Activated CD8-positive, alpha-beta memory T cell treated with anti-CD3 and anti-CD28 coated beads for 1 hour (primary cell): ENCODE data around the gene AASS.

Source experiments
- DNase-seq, 2 donors: peaks; one replicate each; pipeline ENCODE4 v3.0.0-alpha.2; 2020; ENCODE audit warnings: low read depth in 1 of 2; ENCODE audit errors: extremely low read depth in 1 of 2

Gene AASS

DNA sequence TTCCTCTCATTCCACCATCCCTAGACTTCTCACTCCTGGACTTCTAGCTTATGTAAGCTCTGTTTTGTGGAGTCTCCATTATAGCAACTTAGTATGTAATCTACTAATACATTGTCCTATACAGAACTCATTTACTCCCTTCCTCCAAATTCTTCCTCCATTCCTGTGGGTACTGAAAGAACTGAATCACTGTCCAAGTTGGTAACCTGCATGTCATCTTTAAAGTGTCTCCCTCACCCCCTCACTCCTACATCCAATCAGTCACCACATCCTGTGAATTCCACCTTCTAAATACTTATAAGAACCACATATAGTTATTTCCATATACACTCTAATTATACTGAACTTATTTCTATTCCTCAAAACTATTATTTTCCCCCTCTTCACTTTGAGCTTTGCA lies 20.3 kb downstream of the AASS start:
- no peak for DNase-seq

DNA sequence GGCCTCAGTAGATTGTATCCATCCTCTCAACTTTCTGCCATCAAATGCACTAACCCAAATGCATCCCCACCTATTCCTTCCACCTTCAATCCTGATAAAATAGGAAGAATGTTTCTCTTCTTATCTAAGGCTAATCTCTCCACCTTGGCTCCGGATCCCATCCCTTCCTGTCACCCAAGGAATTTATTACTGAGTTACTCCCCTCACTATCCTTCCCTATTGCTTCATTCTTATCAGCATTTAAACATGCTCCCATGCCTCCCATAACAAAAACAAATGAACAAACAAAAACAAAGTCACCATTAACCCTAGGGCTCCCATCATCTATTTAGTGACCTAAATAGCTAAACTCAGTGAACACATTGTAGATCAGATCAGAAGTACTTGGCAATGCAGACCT lies 25.3 kb downstream of the AASS start:
- DNase-seq, result no peak

DNA sequence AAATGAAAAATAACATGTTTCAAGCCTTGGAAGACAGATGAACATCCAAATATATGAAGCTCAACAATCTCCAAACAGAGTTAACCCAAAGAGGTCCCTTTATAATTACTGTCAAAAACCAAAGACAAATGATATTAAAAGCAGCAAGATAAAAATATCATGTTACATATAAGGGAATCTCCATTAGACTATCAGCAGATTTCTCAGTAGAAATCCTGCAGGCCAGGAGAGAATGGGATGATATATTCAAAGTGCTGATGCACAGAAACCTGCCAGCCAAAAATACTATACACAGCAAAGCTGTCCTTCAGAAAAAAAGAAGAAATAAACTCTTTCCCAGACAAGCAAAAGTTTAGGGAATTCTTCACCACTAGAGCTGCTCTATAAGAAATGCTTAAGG lies 41.0 kb downstream of the AASS start:
- no peak for DNase-seq

DNA sequence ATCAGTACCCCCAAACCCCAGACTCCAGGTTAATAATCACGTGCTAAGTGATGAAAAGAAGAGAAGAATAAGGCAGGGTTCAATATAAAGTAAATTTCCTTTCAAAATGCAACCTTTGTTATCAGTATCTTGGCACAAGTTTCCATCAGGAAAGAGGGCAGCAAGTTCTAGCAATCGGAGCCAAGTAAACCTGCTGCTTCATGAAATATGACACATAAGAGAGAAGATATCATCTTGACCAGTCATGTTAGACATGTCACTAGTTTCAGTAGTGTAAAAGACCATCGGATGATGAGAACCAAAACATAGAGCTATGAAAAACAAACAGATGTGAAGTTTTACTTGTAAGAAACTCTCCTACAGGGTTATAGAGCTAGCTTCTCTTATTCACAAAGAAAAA lies 44.0 kb downstream of the AASS start:
- DNase-seq, result no peak

DNA sequence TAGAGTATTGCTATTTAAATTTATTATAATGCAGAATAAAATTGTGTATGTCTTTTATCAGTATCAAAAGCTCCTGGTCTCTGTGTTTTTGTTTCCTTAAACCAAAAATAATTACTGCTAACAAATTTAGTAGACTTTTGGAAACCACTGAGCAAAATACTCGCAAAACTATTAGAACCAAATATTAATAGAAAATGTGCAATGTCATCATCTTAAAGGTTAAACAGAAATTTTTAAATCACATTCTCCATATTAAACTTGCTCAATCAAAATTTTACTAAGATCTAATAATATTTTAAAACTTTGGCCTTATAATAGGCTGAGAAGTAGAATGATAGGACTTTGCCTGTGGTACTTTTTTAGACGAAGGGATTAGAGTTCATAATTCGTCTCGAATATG lies 48.4 kb downstream of the AASS start:
- DNase-seq, result no peak

DNA sequence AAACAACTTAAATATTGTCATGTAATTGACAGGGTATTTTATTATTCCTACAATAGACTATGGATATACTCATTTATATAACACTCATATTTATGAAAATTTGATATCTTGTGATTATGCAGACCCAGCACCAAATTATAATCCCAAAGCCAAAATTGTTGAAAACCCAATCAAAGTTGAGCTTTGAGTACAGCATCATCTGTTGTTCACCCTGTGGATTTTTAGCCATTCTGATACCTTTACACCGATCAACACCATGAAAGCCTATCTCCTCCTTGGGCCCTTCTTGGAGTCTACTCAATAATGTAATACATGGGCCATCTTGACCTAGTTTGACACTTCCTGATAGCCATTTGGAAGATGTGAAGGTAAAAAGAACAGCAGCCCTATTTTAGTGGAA lies 49.5 kb downstream of the AASS start:
- DNase-seq, result no peak

DNA sequence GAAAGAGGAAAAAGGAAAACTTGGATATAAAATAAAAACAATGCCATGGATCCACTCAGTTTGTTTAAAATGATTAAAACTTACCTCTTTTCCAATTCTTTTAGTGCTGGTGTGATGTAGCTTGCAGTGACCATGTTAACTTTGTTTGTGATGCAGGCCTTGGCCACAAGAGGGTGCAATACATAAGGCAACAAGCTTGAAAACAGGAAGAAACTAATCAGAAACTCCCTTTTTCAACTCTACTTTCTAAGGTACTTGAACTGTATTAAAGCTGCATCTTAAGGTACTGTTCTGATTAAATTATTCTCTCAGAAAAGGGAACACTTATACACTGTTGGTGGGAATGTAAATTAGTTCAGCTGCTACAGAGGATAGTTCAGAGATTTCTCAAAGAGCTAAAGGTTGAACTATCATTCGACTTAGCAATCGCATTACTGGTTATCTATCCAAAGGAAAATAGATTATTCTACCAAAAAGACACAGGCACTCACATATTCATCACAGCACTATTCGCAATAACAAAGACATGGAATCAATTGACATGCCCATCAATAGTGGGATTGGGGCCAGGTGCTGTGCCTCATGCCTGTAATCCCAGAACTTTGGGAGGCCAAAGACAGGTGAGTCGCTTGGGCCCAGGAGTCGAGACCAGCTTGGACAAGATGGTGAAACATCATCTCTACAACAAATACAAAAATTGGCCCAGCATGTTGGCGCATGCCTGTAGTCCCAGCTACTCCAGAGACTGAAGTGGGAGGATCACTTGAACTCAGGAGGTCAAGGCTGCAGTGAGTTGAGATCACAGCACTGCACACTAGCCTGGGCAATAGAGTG lies 50.9 kb downstream of the AASS start:
- peak in 1 of 2 donors; percentile 13 for DNase-seq

DNA sequence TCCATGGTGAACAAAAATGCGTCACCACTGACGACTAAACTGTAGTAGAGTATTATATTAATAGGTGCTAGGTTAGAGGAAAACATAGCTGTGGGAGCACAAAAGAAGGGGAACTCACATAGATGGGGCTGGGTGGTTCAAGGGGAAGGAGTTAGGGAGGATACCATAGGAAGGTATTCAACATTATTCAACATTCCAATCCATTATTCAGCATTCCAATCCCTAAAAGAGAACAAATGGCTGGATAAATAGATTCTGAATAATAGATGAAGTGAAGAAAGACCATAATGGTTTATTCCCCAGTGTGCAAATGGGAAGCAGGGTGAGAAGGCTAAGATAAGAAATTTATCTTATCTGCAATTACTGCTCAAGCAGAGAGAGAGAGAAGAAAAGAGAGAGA lies 61.4 kb downstream of the AASS start:
- DNase-seq, result no peak

DNA sequence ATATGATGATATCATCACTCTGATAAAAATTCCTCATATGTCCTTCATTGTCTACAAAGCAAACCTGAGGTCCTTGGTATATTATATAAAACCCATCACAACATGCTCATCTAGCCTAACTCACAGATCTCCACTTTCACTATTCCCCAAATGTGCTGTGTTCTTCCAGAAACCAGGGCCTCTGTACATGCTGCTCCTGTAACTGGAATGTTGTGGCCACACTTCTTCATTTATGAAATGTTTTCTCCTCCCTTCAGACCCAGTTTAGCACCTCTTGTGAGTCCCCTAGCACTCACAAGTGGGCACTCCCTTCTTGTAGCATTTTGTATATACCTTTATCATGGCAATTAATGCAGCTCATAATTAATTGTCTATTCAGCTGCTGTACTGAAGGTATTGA lies 61.9 kb downstream of the AASS start:
- no peak for DNase-seq

DNA sequence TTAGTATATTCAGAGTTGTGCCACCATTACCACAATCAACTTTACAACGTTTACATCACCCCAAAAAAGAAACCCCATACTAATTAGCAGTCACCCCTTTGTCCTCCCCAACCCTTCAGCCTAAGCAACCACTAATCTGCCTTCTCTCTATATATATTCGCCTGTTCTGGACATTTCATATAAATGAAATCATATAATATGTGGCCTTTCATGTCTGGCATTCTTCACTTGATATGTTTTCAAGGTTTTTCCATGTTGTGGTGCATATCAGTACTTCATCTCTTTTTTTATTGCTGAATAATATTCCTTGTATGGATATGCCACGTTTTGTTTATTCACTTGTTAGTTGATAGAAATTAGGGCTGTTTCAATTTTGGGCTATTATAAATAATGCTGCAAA lies 70.4 kb downstream of the AASS start:
- DNase-seq, result no peak

DNA sequence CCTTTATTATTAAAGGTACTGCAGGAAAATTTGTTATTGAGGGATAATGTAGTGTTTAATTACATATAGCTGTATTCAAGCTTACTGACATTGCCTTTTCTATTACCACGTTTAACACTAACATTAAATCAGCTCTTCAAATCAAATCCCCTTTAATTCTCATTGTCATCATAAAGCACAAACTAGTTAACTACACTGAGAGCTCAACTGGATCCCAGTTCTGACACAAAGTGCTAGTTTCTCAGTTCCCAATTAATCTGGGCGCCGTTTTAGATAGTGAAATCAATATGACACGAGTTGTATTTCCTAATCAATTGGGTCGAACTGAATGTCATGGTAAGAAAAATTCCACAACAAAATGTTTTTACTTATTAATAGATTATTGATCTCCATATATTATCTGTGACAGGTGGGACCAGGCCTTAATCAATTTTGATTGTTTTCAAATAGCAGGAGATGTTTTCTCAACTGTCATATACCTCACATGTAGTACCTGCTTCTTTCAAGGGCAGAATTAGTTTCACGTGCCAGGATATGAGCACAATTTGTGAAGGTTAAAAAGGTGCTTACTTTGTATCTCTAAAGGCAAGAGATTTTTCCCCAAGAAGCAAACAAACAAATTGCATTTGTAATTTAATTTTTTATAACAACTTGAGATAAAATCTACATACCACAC lies 71.0 kb downstream of the AASS start:
- DNase-seq, result no peak

DNA sequence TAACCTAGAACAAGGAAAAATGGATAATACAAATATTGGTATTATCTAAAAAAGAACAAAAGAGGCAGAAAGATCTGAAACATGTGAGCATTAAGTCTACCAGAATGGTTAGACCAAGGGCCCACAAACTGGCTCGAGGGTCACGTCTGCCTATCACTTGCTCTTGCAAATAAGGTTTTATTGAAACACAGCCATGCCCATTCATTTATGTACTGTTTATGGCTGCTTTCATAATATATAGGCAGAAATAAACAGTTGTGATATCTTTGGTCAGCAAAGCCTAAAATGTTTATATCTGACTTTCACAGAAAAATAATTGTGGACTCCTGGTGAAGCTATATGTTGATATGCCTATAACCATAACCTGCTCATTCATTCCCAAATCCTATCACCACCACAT lies 71.8 kb downstream of the AASS start:
- DNase-seq, result no peak

DNA sequence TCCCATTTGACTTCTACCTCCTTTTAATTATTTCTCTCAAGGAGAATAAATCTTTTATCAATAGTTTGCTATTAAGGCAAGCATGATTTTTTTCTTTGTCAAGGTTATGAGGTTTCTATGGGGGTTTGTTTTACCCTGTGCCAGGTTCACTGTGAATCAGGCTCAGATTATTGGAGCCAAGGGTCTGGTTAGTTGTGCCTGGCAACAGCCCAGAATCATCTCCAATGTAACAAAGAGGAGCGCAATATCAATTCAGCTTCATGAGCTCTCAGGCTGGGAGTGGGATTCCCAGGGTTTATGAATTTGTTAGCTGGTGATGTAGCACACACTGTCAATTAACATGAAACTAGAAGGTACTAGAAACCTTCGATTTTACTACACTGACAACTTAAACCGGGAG lies 73.2 kb downstream of the AASS start:
- DNase-seq, result no peak

DNA sequence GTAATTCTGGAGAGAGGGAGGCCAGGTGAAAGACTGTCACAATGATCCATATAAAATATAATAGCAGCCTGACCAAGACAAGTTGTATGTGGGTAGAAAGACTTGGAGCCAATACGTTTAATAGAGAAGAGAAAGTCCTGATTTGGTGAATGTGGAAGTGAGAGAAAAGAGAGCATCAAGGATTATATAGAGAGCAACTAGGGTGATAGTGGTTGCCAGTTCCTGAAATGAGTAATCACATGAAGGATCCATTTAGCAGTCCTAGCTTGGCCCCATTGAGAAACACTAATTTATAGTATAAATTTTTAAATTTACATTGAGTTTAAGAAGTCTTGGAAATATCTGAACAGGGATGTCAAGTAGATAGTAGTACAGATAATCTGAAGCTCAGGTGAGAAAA lies 74.0 kb downstream of the AASS start:
- DNase-seq, result no peak

DNA sequence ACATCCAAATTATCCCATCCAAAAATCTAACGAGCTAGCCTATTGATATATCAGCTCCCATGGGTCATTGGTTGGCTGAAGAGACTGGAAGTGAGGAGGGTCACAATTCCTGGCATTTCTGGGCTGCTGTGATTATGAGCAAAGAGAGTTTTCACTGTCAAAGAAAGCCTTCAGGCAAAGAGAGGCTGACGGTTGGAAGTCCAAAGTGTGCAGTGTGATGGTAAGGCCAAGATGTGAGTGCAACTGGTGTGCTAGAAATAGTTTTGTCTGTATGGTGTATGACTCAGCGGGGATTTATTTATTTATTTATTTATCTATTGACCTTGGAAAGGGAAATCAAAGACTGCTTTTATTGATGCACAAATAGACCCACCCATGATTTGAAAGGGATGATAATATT lies 75.0 kb downstream of the AASS start:
- DNase-seq, result no peak

DNA sequence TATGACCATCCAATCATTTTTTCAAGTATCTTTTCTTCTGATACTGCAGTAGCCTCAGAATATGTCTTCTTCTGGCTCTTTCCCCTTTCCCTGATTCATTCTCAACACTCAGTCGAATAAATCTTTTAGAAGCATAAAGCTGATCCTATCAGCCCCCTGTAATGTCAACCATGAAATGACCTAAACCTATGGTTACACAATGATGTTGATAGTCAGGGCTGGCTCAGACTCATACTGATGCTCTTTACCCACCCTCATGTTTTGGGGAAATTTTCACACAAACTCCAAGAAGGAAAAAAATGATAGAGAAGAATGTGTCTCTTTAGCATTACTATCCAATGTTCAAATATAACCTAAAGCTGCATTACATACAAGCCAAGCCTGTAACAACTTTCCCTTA lies 76.0 kb downstream of the AASS start:
- no peak for DNase-seq

DNA sequence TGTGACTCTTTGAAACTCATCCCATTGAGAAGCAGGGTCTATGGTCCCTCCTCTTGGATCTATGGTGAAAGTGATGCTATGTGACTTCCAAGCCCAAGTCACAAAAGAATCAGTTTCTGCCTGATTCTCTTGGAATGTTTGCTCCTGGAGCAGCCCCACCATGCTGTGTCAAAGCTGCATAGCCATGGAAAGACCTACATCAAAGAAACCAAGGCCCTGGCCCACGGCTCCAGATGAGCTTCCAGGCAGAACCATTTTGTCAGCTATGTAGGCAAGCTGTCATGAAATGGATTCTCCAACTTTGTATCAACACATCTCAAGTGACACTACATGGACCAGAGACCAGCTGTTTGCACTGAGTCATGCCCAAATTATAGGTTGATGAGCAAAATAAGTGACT lies 77.0 kb downstream of the AASS start:
- no peak for DNase-seq

DNA sequence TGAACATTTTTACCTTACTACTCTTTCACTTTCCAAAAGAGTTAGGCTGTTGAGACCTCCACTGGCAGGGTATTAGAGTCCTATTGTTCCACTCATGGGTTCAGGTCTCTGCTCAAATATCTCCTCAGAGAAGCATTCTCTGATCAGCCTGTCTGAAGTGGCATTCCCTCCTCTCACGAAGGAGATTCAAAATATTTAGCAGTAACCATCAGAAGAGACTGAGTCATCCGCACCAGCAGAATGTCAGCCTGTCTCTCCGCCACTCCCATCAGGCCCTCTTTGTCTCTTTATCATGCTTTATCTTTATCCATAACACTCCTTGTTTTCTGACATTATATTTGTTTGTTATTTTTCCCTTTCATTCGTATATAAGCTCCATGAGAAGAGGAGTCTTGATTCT lies 79.1 kb downstream of the AASS start:
- no peak for DNase-seq

DNA sequence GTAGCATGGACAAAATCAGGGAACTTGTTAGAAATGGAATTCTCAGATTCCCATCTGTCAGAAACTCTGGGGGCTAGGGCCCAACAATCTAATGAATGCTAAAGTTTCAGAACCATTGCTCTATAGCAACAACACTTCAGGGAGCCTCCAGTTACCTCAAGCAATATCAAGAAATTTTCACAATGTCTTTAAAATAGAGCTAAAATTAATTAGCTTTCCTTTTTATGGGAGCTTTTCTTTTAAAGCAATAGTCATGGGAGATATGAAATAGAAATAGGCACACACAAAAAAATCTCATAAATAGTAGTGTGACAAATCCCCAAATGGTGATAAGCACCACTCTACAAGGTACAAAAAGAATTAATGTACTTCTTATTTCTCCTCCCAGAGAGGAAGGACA lies 80.9 kb downstream of the AASS start:
- no peak for DNase-seq

DNA sequence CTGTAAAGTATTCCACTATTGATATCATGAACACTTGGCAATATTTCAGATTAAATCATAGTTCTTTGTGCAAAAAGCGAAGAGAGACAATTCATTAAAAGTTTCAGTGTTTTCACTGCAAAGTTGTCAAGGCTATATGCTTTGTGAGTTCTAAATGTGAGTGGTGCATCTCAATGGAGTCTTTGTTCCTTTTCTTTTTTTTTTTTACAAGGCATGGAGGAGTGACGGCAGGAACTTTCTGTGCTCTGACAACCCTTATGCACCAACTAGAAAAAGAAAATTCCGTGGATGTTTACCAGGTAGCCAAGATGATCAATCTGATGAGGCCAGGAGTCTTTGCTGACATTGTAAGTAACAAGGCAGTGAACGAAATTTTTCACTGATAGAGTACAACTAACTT lies 84.5 kb downstream of the AASS start:
- no peak for DNase-seq

DNA sequence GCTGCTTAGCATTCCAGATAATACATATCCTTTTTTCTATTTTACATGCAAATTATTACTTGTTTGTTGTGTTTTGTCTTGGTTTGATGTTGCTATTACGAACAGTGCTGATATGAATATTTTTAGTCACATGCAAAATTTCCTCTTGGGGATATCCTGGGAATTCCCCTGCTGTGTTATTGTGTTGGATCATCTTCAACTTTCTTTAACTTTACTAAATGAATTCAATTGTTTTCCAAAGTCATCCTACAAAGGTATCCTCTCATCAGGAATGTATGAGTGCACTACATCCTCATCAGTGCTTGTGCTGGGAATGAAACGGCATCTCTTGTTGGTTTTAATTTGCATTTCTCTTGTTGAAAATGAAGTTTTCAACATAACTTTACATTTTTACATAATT lies 87.1 kb downstream of the AASS start:
- DNase-seq, result no peak

DNA sequence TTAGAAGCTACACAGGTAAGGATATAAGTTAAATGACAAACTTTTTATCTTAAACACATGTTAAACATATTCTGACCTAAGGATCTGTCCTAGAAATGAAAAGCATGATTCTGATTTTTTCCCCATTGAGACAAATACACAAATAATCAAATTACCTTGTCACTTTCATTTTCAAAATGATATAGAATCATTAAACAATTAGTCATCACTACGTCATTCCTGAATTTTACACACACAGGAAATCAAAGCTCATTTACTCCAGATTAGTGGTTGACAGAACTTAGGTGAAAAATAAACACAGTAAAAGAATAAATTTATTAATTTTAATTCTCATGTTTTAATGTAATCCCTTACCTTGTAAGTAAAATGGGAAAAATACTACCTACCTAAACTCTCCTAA lies 89.0 kb downstream of the AASS start:
- no peak for DNase-seq

DNA sequence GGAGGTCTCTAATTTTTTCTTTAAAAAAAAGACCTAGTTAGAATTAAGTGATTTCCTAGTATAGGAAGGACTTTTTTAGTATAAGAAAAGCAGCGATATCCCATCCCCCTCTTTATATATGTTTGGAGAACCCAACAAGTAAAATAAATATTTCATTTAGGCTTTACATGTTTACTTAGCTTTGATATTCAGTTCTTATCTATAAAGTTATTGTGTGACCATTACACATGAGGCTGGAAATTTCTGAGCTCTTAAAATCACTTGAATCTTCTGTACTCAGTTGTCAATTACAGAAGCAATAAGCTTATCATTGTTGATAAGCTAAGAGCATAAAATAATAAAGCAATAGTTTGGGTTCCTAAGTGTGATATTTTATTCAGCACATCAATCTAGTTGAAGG lies 89.7 kb downstream of the AASS start:
- no peak for DNase-seq
